Stimulated activated CD4-positive, alpha-beta T cell treated with anti-CD3 and anti-CD28 coated beads, Interleukin-4, amount 100 ng/mL, for 24 hours (primary cell): ENCODE data around the gene NEK7.
"Not testable (repeated sequence)": the region's sequence is repeated elsewhere in the genome, so short reads cannot be mapped to it uniquely, and the experiment has no call there.

Experiments used
- DNase-seq: peaks from one replicate; pipeline ENCODE4 v3.0.0-alpha.2; 2020

NEK7 gene

GRCh38 chr1:198212126-198212525 lies 55.3 kb downstream of the NEK7 start:
- no peak for DNase-seq

GRCh38 chr1:198212675-198213074 lies 55.9 kb downstream of the NEK7 start:
- no peak for DNase-seq

- no peak for DNase-seq
Observed at GRCh38 chr1:198214924-198215323, 58.1 kb downstream of the NEK7 start.

- DNase-seq, result no peak
Observed at GRCh38 chr1:198220428-198220827, 63.6 kb downstream of the NEK7 start.

- DNase-seq, result not testable (repeated sequence)
Observed at GRCh38 chr1:198227010-198227409, 70.2 kb downstream of the NEK7 start.

- not testable (repeated sequence) for DNase-seq
Observed at GRCh38 chr1:198227454-198227853, 70.7 kb downstream of the NEK7 start.

GRCh38 chr1:198228925-198229324 lies 72.1 kb downstream of the NEK7 start:
- no peak for DNase-seq

GRCh38 chr1:198231779-198232178 lies 75.0 kb downstream of the NEK7 start:
- no peak for DNase-seq

GRCh38 chr1:198232378-198232777 lies 75.6 kb downstream of the NEK7 start:
- DNase-seq, result no peak

- no peak for DNase-seq
Observed at GRCh38 chr1:198232940-198233675, 76.3 kb downstream of the NEK7 start.

GRCh38 chr1:198234520-198235251 lies 77.9 kb downstream of the NEK7 start:
- DNase-seq, result no peak

GRCh38 chr1:198238121-198238520 lies 81.3 kb downstream of the NEK7 start:
- no peak for DNase-seq

- DNase-seq, result no peak
Observed at GRCh38 chr1:198241553-198241952, 84.8 kb downstream of the NEK7 start.

GRCh38 chr1:198244772-198245171 lies 88.0 kb downstream of the NEK7 start:
- no peak for DNase-seq

- no peak for DNase-seq
Observed at GRCh38 chr1:198245379-198245778, 88.6 kb downstream of the NEK7 start.

GRCh38 chr1:198246337-198246736 lies 89.5 kb downstream of the NEK7 start:
- DNase-seq, result no peak

- DNase-seq, result no peak
Observed at GRCh38 chr1:198253259-198253658, 96.5 kb downstream of the NEK7 start.

GRCh38 chr1:198253668-198254067 lies 96.9 kb downstream of the NEK7 start:
- DNase-seq, result no peak

GRCh38 chr1:198254521-198254920 lies 97.7 kb downstream of the NEK7 start:
- no peak for DNase-seq

- no peak for DNase-seq
Observed at GRCh38 chr1:198254948-198255347, 98.2 kb downstream of the NEK7 start.

GRCh38 chr1:198255784-198256183 lies 99.0 kb downstream of the NEK7 start:
- no peak for DNase-seq

- DNase-seq, result no peak
Observed at GRCh38 chr1:198258491-198258890, 101.7 kb downstream of the NEK7 start.

- no peak for DNase-seq
Observed at GRCh38 chr1:198259333-198260074, 102.7 kb downstream of the NEK7 start.

- DNase-seq, result no peak
Observed at GRCh38 chr1:198261886-198262285, 105.1 kb downstream of the NEK7 start.
